MM.1S (cell line): ENCODE results near the gene HIPK4.

Experiments
- EZH2 ChIP-seq: fragments of 300-600 bp; sonication (generic); optimal IDR thresholded peaks from 2 replicates; pipeline ENCODE3; 2017; ENCODE audit warnings: low read depth, mild to moderate bottlenecking, antibody characterized with exemption, low read length, mixed read lengths
- EZH2phosphoT487 ChIP-seq: fragments of 300-600 bp; sonication (generic); IDR thresholded peaks from 2 replicates; pipeline ENCODE4 v1.6.1; 2018; ENCODE audit warnings: antibody characterized with exemption, low read length
- TF ChIP-seq, protein P1 (sequence below): fragments of 300-600 bp; sonication (generic); IDR thresholded peaks from 2 replicates; pipeline ENCODE4 v1.5.1; 2016; ENCODE audit warnings: antibody characterized with exemption, low read length, mixed read lengths

DNA sequence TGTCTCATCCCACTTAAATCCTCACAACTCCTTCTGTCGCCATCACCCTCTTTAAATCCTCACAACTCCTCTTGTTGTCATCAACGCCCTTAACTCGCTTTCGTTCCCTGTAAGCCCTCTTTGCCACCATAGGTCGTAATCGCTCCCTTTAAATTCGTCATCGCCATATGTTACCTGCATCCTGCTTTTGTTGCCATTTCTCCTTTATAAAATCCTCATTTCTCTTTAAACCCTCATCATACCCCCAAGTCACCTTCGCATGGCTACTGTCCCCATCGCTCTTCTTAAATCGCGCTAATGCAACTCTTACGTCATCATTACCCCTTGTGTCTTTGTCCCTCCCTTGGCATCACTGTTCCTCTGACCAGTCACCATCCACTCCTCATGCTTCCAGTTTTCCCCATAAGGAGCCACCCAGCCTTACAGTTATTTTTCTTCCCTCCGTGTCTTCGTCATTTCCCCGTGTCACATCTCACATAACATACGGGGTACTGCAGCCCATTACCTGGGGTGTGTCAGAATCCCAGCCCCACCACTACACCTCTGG lies 40.9 kb downstream of the HIPK4 start:
- no peak for TF ChIP-seq EZH2
- TF ChIP-seq, protein P1, sequence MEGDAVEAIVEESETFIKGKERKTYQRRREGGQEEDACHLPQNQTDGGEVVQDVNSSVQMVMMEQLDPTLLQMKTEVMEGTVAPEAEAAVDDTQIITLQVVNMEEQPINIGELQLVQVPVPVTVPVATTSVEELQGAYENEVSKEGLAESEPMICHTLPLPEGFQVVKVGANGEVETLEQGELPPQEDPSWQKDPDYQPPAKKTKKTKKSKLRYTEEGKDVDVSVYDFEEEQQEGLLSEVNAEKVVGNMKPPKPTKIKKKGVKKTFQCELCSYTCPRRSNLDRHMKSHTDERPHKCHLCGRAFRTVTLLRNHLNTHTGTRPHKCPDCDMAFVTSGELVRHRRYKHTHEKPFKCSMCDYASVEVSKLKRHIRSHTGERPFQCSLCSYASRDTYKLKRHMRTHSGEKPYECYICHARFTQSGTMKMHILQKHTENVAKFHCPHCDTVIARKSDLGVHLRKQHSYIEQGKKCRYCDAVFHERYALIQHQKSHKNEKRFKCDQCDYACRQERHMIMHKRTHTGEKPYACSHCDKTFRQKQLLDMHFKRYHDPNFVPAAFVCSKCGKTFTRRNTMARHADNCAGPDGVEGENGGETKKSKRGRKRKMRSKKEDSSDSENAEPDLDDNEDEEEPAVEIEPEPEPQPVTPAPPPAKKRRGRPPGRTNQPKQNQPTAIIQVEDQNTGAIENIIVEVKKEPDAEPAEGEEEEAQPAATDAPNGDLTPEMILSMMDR = no peak
- no peak for TF ChIP-seq EZH2phosphoT487
